Epithelial cell of esophagus (primary cell): ENCODE data around the gene INO80D.
"Not testable (repeated sequence)": the region's sequence is repeated elsewhere in the genome, so short reads cannot be mapped to it uniquely, and the experiment has no call there.

Experiments used
- DNase-seq: peaks from one replicate; pipeline ENCODE4 v3.0.0; 2010; ENCODE audit warnings: low read depth
- H3K4me3 ChIP-seq: 2 replicates; pipeline ENCODE4 v1.5.1; 2011; ENCODE audit warnings: mild to moderate bottlenecking, low read length, control low read depth
- TF ChIP-seq, protein P1 (sequence below): IDR thresholded peaks from 2 replicates; pipeline ENCODE4 v1.5.1; 2011; ENCODE audit warnings: low read depth, mild to moderate bottlenecking, low read length, control low read depth, inconsistent platforms; ENCODE audit not compliant: insufficient read depth; ENCODE audit errors: missing control alignments

Gene INO80D

DNA sequence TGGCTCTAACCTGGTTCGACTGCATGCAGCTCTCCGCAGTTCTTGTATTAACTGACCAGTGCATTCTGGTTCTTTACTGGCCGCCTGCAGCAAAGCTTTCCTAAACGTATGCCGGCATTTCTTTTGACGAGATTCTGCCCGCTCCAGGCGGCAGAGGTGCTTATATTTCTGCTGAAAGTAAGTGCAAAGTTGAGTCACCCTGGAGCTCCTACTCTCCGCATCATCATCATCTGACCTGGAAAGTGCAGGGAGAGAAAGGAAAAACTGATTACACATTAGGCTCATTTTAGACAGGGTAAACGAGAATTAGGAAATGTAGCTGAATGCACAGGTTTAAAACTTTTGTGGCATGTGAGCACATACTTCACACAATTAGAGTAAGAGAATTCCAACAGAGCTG, 57.9 kb downstream of the INO80D start:
- DNase-seq, result no peak
- TF ChIP-seq, protein P1, sequence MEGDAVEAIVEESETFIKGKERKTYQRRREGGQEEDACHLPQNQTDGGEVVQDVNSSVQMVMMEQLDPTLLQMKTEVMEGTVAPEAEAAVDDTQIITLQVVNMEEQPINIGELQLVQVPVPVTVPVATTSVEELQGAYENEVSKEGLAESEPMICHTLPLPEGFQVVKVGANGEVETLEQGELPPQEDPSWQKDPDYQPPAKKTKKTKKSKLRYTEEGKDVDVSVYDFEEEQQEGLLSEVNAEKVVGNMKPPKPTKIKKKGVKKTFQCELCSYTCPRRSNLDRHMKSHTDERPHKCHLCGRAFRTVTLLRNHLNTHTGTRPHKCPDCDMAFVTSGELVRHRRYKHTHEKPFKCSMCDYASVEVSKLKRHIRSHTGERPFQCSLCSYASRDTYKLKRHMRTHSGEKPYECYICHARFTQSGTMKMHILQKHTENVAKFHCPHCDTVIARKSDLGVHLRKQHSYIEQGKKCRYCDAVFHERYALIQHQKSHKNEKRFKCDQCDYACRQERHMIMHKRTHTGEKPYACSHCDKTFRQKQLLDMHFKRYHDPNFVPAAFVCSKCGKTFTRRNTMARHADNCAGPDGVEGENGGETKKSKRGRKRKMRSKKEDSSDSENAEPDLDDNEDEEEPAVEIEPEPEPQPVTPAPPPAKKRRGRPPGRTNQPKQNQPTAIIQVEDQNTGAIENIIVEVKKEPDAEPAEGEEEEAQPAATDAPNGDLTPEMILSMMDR, result no peak
- no peak overlapping the region for H3K4me3 ChIP-seq

DNA sequence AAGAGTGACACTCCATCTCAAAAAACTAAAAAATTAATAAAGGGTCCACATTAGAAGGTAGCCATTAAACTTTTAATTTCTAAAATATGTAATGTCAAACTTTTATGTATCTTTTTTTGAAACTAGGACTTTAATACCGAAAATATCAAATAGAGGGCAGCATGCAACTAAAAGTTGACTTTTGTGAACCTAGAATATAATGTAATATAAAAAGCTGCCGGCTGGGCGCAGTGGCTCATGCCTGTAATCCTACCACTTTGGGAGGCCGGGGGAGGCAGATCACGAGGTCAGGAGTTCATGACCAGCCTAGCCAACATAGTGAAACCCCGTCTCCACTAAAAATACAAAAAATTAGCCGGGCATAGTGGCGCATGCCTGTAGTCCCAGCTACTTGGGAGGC, 62.8 kb downstream of the INO80D start:
- DNase-seq, result no peak
- no peak overlapping the region for H3K4me3 ChIP-seq
- TF ChIP-seq, protein P1, result no peak

DNA sequence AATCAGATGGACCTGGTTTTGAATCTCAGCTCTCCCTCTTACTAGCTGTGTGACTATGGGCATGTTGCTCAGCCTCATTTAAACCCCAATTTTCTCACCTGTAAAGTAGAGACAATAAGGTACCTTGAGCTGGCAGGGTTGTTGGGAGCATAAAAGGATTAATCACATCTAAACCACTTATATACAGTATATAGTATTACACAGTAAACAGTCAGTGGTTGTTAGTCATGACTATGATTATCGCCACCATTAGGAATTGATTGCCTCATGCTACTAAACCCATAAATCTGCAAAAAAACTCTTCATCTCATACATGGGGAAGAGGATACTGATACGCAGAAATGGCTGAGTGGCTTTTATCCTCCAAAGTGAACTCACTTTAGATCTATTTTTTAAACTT, 65.8 kb downstream of the INO80D start:
- no peak overlapping the region for H3K4me3 ChIP-seq
- peak; percentile 30 for DNase-seq
- TF ChIP-seq, protein P1, result no peak

DNA sequence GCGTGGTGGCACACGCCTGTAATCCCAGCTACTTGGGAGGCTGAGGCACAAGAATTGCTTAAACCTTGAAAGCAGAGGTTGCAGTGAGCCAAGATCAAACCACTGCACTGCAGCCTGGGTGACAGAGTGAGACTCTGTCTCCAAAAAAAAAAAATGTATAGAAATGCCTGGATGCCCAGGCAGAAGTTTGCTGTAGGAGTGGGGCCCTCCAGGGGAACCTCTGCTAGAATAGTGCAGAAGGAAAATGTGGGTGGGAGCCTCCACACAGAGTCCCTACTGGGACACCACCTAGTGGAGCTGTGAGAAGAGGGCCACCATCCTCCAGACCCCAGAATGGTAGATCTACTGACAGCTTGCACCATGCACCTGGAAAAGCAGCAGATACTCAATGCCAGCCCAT, 70.2 kb downstream of the INO80D start:
- H3K4me3 ChIP-seq, DNase-seq: not testable (repeated sequence)

DNA sequence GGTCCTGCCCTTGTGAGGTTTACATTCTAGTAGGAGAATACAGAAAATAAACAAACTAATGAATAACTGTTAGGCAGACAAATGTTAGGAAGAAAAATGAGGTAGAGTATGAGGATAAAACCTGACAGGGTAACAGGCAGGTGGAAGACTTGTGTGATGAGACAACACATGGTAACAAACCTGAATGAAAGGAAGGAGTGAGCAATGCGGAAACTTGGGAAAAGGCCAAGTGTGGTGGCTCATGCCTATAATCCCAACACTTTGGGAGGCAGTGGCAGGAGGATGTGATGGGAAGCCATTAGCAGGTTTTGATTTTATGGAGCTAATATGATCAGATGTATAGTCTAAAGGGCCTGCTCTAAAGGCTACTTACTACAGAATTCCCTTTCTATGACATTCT, 74.2 kb downstream of the INO80D start:
- TF ChIP-seq, protein P1, result no peak
- no peak overlapping the region for H3K4me3 ChIP-seq
- DNase-seq, result peak; percentile 75

DNA sequence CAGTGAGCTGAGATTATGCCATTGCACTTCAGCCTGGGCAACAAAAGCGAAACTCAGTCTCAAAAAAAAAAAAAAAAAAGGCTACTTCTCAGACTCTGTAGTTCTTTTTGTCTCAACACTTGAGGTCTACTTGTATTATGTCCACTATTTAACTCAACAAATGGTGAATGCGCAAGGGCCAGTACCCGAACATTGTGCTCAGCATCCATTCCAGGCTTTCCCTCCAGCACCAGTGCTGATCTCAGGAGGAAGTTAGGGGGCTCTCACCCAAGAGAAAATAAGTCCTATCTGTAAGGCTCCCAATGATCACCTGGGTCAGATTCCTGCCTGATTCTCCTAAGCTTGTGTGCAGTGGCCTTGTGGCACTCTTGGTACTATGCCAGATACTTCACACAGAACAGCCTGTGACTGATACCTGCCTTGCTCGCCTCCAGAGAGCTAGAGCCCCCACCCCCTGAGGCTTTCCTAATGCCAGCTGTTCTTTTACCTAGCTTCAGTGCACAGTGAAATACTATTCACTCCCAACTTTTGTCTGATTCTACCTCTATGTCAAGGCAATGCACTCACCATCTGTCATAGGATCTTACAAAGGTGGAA, 74.9 kb downstream of the INO80D start:
- no peak for DNase-seq
- H3K4me3 ChIP-seq, result no peak overlapping the region
- TF ChIP-seq, protein P1, result no peak

DNA sequence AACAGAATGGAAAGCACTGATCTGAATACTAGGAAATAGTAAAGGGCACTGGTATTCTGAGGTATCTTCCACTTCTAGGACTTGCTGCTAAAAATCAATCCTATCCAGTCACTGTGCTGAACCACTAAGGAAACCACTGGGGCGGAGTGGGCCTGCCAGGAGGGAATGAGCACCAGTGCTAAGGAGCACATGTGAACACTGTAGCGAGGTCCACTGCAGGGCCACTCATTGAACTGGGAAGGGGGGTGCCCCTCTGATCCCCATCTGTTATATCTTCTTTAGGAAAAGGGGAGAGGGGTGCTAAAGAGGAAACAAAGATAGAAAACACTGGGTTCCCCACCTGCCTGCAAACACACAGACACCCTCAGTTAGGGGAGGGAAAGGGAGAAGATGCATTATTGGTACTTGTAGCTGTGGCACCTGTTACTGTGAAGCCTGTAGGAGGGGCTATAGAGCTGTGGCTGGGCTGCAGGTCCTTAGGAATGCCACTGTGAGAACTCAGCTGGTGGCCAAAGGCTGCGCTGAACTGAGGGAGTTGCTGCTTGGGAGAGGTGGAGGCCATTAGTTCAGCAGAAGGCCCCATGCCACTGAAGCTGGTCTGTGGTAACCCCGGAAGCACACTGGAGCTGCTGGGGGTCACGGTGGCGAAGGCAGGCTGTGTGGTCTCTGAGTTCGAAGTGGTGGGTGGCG, 81.8 kb downstream of the INO80D start:
- TF ChIP-seq, protein P1, result peak; percentile 37
- peak; percentile 21 for DNase-seq
- H3K4me3 ChIP-seq, result no peak overlapping the region
